ENCODE results near the gene IPCEF1.
"Not testable (repeated sequence)": the region's sequence is repeated elsewhere in the genome, so short reads cannot be mapped to it uniquely, and the experiment has no call there.

Gene IPCEF1

DNA sequence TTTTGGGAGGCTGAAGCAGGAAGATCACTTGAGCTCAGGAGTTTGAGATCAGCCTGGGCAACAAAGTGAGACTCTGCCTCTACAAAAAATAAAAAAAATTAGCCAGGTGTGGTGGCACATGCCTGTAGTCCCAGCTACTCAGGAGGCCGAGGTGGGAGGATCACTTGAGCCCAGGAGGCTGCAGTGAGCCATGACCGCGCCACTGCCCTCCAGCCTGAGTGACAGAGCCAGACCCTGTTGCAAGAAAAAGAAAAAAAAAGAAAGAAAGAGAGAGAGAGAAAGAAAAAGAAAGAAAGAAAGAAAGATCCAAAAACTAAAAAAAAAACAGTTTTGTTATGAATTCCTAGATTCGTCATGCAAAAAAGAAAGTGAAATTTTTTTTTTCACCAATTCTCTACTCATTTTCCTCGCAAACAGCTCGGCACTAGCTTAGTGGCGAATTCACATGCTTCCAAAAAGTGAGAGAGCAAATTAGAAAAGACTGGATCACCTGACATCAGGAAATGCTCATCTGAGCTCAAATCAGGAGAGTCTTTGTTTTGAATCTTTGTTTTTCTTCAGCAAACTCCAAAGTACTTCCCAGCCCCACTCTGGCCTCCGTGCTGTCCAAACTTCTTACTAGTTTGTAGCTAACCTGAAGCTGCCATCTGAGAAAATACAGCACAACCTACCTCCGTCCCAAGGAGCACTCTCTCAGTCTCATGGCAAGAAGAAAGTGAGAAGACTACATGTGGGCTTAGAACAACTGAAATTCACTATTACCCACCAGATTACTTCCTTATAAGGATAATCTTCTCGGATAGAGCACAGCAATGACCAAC is 27.0 kb downstream of the IPCEF1 start:
- DNase-seq = no peak

DNA sequence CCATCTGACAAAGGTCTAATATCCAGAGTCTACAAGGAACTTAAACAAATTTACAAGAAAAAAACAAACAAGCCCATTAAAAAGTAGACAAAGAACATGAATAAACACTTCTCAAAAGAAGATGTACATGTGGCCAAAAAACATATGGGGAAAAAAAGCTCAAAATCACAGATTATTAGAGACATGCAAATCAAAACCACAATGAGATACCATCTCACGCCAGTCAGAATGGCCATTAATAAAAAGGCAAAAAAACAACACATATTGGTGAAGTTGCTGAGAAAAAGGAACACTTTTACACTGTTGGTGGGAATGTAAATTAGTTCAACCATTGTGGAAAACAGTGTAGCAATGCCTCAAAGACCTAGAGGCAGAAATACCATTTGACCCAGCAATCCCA is 29.3 kb downstream of the IPCEF1 start:
- DNase-seq = not testable (repeated sequence)

DNA sequence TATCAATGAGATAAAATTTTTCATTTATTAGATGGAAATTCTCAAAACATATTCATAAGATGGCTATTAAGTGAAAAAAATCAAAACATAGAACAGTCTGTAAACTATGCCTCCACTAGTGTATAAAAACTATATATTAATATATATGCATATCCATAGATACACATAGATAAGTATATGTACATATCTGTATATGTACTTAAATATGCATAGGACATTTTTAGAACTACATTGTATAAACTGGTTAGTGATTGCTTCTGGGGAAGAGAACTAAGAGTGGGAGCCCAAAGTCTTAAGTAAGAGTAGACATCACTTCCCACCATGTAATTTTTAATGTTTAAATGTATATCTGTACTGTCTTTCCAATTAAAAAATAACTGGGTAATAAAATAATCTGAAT is 31.5 kb downstream of the IPCEF1 start:
- no peak for DNase-seq

DNA sequence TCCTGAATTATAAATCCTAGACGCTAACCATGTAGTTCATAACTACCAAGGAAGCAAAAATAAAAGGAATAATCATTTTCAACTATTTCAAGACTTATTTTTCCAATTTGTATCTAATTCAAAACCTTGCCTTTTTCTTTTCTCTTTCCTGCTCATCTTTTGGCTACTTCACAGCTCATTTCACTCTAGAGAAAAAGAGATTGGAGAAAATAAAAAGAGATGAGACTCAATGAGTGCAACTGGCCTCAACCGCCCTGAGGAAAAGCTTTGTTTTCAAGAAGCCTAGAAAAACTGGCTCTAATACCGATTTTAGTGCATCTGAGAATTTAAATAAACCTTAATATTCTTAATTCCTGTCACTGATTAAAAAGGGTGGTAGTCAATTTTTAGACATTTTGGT is 36.4 kb downstream of the IPCEF1 start:
- no peak for DNase-seq

DNA sequence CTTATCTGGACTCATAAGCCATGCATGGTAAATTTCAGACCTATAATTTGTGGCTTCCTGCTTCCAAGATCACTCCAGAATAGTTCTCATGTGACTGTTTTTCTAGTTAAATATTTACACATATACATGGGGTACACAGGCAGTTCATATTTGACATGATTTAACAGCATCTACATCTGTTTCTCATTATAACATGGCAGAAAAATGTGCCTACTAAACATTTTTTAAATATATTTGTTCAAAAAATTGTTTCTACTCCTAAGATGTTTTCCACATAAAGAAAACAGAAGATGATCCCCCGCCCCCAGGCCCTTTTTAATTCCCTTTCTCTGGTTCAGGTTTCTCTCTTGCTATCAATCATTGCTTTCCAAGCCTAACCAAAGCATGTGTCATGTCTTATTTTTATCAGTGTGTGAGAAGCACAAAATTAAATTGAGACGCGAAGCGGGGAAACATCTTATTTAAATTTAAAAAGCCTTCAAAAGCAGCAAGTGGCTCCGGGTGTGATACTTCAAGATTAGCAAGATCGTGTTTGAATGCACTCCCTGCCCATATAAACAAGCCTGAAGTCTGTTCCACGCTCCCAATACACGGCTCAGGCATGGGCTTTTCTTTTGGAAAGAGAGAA is 37.3 kb downstream of the IPCEF1 start:
- no peak for DNase-seq

DNA sequence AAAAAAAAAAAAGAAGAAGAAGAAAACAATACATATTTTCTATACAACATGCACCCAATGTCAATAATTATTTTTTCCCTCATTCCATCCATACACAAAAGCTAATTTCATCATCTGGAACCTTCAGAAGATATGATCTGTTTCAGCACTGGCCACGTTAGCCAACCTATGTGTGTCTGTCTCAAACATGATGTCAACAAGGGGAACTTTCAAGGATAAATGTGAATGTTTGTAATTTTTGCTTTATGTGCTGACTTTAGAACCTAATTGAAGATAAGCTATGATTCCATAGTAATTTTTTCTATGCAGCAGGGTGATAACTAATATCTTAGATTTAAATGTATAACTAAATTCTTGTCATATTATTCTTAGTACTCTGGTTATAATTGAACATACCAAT is 37.9 kb downstream of the IPCEF1 start:
- no peak for DNase-seq

DNA sequence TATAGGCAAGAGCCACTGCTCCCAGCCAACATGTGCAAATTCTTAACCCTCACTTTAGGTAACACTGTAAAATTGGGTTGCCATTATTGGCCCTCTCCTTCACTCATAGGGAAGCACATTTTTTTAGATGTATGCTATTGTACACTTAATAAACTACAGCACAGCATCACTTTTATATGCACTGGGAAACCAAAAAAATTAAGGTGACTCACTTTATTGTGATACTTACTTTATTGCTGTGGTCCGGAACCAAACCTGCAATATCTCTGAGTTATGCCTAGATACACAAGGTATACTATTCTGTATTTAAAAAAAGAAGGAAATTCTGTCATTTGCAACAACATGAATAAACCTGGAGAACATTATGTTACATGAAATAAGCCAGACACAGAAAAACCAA is 40.5 kb downstream of the IPCEF1 start:
- no peak for DNase-seq

DNA sequence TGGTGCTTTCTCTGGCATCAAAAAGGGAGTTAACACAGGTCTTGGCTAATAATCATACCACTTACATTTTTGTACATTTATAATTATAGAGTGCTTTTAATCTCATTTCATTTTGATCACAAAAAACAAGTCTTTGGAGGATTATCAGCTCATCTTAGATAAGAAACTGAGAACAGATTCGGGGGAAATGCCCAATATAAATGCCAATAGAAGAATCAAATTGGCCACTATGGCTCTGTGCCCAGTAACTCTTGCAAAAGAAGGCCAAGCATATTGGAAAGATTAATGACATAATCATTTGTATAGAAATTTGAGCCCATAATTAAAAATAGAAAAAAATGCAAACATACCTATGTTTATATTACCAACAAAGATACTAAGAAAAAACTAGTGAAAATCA is 42.5 kb downstream of the IPCEF1 start:
- DNase-seq = no peak

DNA sequence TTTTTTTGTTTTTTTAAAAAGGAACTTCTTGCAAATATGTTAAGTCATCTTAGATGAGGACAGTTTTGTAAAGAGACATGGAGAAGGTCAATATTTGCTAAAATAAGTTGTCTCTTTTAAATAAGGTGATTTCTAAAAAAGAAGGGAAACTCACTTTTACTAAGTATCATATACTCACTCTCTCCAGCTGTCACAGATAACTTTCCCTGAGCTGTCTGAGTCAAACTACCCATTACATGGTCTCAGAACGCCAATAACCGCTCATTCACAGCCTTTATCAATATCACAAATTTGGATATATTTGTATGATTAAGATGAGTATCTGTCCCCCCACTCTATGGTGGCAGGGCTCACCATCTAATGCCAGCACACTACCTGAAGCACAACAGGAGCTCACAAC is 47.6 kb downstream of the IPCEF1 start:
- DNase-seq = no peak

DNA sequence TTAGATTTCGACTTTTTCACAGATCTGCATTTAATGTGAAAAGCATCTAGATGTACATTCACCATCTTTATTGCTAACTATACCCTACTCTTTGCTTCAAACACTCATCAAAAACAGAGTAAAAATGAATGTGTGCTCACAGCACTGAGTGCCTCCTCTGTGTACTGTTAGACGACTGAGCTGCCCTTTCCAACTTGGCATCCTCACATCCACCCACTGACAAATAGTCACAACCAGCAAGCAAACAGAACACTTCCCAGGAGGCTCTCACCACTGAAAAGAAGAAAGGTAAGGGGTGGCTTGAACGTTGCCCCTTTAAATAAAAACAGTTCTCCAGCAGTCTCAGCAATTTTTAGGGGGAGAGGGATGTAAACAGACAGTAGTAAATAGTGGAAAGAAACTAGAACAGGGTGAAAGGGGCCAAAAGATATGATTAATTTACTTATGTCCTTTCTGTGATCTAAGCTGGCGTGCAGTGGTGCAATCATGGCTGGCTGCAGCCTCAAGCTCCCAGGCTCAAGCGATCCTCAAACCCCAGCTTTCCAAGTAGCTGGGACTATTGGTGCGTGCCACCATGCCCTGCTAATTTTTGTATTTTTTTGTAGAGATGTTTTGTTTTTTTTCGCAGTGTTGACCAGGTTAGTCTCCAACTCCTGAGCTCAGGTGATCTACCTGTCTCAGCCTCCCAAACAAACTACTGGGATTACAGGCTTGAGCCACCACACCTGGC is 48.7 kb downstream of the IPCEF1 start:
- DNase-seq = no peak

DNA sequence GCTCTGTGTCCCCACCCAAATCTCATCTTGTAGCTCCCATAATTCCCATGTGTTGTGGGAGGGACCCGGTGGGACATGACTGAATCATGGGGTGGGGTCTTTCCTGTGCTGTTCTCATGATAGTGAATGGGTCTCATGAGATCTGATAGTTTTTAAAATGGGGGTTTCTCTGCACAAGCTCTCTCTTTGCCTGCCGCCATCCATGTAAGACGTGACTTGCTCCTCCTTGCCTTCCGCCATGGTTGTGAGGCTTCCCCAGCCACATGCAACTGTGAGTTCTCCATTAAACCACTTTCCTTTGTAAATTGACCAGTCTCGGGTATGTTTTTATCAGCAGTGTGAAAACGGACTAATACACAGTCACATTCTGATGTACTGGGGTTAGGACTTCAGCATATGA is 49.5 kb downstream of the IPCEF1 start:
- DNase-seq = not testable (repeated sequence)

DNA sequence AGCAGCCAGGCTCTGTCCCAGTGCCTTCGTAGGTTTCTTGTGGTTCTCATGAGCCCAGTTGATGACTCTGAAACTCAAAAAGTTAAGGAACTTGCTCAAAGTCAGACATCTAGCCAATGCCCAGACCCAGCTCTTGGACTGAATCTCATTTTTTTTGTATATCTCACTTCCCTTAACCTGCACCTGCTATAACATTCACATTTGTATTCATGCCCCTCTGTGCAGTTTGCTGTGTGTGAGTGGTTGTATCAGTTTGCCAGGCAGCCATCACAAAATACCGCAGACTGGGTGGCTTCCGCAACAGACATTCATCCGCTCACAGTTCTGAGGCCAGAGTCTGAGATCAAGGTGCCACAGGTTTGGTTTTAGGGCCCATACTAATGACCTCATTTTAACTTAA is 49.9 kb downstream of the IPCEF1 start:
- DNase-seq = no peak

DNA sequence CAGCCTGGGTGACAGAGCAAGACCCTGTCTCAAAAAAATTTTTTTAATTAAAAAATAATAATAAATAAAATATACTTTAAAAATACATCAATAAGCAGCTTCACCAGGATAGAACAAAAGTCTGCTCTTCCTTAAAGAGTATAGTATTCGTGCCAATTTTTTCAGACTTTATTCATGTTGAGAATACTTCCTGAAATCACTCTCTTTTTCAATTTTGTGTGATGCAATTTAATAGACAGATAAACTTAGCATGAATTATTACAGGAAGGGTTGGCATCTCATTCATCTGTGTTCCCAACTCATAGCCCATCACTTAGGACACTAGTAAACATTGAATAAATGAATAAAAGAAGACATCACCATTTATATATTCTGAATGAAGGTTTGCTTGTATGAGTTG is 52.4 kb downstream of the IPCEF1 start:
- DNase-seq = peak in 1 of 2 donors; percentile 52

DNA sequence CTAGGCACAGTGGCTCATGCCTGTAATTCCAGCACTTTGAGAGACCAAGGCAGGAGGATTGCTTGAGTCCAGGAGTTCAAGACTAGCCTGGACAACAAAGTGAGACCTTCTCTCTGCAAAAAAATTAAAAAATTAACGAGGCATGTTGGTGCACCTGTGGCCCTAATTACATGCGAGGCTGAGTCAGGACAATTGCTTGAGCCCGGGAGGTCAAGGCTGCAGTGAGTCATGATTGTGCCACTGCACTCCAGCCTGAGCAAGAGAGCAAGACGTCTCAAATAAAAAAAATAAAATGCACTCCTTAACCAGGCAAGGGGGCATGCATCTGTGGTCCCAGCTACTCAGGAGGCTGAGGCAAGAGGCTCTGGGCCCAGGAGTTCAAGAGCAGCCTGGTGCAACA is 53.0 kb downstream of the IPCEF1 start:
- DNase-seq = peak in 1 of 2 donors; percentile 46

DNA sequence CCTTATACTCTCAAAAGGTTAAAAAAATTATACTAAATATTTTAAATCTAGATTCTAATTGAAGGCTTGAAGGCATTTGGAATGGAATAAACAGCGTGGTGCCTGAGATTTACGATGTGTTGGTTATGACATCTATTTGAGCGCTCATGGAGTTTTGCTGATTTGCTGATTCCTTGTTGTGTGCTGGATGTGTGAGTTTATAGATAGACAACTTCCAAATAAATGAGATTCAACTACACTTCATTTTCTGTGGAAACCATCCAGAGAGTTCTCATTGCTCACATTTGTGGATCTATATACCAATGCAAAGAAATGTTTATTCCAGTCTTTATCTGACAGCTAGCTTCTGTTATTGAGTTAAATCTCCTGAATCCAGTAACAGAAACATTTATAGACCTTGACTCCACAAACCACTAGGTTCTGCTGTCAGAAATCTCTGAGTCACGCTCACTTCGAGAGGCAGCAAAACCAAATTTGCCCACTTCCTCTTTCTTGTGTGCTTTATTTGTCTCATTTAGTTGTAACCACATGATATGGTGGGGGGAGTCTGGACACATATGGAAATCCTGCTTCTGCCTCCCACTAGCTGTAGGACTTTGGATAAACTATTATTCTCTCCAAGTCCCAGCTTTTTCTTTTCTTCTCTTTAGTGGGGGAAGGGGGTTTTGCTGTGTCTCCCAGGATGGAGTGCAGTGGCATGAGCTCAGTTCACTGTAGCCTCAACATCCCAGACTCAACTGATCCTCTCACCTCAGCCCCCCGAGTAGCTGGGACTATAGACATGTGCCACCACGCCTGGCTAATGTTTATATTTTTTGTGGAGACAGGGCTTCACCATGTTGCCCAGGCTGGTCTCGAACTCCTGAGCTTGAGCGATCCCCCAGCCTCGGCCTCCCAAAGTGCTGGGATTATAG is 54.5 kb downstream of the IPCEF1 start:
- peak; percentile 94 to 95 for DNase-seq

DNA sequence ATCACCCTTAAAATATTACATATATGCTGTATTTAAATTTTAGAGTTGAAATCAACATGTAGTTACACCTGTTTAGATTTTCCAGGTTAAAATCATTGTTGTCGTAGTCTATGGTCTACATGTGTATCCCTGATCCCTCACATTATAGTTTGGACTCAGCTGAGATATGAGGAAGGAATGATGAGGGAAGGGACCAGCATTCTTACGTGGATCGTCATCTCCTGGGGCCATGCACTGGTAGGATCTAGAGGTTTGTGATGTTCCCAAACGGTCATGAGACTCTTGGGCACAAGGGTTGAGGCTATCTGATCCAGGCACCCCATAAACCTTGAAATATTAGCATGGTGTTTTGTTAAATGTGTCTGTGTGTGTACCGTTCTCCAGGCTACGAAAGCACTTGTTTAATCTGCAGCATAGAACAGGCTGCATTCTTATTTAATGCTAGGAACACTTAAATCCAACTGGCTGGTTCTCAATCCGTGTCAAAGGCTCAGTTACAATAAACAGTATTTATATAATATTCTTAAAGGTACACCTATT is 55.4 kb downstream of the IPCEF1 start:
- DNase-seq = no peak

DNA sequence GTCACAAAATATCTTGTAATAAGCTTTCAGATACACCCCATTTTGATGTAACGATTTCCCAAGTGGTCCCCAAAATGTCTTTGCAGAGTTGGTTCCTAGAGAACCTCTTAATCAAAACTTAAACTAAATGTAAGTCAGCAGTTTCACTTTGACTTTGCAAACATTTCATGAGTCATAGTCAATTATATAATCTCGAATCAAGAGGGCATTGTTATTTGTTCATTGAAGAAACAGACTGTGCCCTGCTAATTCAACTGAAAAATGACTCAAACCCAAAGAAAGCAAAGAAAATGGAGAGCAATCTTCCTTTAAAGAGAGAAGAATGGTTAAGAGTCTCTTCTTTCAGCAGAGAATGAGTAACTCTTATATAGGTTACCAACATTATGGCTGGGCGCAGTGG is 58.3 kb downstream of the IPCEF1 start:
- DNase-seq = peak in 1 of 2 donors; percentile 69

DNA sequence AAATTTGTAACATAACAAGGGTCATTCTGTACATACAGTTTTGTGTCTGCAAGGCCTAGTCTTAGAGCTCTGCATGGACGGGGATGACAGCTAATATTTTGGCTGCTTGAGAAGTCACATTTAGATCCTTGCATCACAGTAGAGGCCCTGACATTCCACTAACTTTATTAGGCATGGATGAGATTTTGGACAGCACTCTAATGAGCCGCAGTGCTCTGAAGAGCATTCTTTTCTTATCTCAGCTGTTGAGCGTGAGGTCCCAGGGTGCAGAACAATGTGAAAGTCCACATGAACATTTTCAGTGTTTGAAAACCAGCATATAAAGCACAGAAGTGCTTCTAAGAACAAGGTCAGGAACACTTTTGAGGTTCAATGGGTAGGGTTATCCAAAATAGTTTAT is 58.9 kb downstream of the IPCEF1 start:
- DNase-seq = no peak

DNA sequence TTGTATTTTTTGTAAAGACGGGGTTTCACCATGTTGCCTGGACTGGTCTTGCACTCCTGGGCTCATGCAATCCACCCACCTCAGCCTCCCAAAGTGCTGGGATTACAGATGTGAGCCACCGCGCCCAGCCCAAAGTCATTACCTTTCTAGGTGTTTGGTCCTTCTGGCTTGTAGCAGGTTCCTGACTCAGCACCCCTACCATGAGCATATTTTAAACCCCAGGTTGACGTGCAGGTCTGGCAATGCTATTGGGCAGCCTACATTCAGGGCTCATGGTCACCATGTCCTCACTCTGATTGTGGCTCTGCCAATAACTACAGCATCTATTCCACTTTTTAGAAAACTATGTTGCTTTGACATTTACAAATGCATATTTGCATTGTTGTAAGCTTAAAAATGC is 59.4 kb downstream of the IPCEF1 start:
- DNase-seq = no peak

DNA sequence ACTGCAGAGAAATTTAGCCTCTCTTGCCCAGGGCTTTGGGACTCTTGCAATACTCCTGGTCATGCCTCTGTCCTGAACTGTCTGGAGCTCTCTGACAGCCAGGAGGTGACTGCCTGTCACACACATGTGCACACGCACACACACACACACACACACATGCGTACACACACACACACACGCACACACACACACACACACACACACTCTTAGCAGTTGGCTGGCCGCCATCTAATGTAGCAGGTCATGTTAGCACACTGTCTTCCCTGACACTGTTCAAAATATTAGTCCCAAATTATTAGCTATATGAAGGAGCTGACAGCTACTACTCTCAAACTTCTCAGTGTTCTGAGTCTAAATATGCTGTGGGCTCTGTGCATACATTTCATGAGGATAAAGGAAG is 60.9 kb downstream of the IPCEF1 start:
- no peak for DNase-seq

DNA sequence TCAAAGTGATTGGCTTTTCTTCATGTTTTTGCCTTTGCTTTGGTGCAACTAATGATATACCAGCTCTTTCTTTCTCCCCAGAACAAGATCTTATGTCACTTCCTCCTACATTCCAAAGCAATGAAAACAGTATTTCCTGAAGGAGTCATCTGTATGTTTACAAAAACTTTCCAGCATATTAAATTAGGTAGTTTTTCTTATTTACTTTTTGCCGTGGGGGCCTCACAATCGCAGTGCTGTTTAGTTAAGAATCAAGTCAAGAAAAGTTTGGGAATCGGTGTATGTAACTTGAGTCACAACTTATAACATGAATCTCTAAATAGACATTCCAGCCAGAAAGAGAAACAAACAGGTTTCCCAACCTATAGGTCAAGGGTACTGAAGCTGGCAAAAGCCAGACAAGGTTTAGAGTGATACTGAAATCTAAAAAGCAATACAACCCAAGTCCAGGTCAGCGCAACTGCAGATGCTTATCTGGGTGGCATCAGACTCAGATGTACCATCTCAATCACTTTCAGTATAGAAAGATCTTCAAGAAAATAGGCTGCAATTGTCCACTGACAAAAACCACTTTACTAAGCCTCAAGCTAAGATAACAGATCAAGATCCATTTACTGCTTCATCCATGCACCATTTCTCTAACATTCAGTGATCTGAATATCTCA is 63.6 kb downstream of the IPCEF1 start:
- no peak for DNase-seq

DNA sequence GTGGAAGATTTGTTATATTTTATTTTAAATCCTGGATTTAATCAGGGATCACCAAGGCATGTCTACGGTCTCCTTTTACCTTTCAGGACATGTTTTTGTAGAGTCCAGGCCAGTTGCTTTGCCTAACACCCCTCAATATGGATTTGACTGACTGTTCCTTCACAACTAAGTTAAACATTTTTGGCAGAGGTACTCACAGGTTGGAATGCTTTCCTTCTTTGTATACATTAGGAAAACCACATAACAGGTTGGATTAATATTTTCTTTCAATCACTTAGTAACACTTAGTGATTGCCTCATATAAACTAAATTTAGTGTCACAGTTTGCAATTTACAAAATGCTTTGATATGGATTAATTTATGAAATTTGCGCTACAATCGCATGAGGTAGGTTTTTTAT is 64.5 kb downstream of the IPCEF1 start:
- no peak for DNase-seq
